Measurements from ENCODE around the gene SAPCD2. TPM values are rescaled to one million over a fixed set of nuclear protein-coding genes. Genes with fewer than 3 reads are reported as not detected.

Gene SAPCD2
- total and polyA plus RNA-seq, 9 donors, result 0.10 to 0.62 (median 0.31) TPM; not detected in 2

GRCh38 chr9:137079401-137079787 is 9.0 kb upstream of the SAPCD2 start:
- H3K36me3 ChIP-seq, result no peaks in the 10 kb centered on the region
- no peak for DNase-seq
- TF ChIP-seq, protein P1, sequence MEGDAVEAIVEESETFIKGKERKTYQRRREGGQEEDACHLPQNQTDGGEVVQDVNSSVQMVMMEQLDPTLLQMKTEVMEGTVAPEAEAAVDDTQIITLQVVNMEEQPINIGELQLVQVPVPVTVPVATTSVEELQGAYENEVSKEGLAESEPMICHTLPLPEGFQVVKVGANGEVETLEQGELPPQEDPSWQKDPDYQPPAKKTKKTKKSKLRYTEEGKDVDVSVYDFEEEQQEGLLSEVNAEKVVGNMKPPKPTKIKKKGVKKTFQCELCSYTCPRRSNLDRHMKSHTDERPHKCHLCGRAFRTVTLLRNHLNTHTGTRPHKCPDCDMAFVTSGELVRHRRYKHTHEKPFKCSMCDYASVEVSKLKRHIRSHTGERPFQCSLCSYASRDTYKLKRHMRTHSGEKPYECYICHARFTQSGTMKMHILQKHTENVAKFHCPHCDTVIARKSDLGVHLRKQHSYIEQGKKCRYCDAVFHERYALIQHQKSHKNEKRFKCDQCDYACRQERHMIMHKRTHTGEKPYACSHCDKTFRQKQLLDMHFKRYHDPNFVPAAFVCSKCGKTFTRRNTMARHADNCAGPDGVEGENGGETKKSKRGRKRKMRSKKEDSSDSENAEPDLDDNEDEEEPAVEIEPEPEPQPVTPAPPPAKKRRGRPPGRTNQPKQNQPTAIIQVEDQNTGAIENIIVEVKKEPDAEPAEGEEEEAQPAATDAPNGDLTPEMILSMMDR (IDR thresholded peaks at IDR 0.05), result no peak
- TF ChIP-seq EP300 (IDR thresholded peaks at IDR 0.05) (no peak), POLR2A (IDR thresholded peaks at IDR 0.05) (no peak)
- H3K4me3 ChIP-seq, result no peak overlapping the region
- WGBS, 3 donors, result 82 to 86% (median 84%) methylated on average over 13 of the region's 13 CpGs
- intact Hi-C loops (cut with DNase I), result no loop called here
- H3K9me3 ChIP-seq, result no peaks in the 10 kb centered on the region
- no peak overlapping the region for H3K27ac ChIP-seq
- H3K27me3 ChIP-seq, result no peaks in the 10 kb centered on the region
- H3K4me1 ChIP-seq (ENCODE audit: insufficient read depth), result peaks cover 5% of the 10 kb centered on the region

DNA sequence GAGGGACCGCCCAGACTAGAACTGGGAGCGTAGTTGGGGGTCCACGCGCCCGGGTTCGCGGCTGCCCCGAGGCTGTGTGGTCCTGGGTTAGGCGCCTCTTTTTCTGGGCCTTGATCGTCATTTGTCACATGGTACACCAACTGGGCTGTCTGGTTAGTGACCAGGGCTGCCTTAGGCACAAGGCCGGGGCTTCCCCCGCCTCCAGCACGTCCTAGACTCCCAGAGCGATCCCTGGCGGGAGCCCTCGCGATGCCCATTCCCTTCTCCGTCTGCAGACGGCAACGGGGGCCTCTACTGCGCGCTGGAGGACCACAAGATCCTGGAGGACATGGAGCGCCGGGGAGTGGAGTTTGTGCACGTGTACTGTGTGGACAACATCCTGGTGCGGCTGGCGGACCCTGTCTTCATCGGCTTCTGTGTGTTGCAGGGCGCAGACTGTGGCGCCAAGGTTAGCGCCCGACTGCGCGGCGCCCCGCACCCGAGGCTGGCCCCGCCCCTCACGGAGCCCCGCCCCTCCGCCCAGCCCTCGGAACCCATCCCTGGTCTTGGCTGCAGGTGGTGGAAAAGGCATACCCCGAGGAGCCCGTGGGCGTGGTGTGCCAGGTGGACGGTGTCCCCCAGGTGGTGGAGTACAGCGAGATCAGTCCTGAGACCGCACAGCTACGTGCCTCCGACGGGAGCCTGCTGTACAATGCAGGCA is 8.5 kb upstream of the SAPCD2 start:
- 62 to 67% (median 63%) methylated on average over 43 to 51 of the region's 51 CpGs for WGBS, 3 donors
- Histone ChIP-seq H3K36me3 (no peaks in the 10 kb centered on the region), H3K9me3 (no peaks in the 10 kb centered on the region), H3K27ac (no peak overlapping the region), H3K27me3 (no peaks in the 10 kb centered on the region), H3K4me3 (no peak overlapping the region), H3K4me1 (ENCODE audit: insufficient read depth) (peaks cover 5% of the 10 kb centered on the region)
- TF ChIP-seq EP300 (IDR thresholded peaks at IDR 0.05) (no peak), POLR2A (IDR thresholded peaks at IDR 0.05) (no peak)
- TF ChIP-seq, protein P1 (IDR thresholded peaks at IDR 0.05), result no peak
- intact Hi-C loops (cut with DNase I), result no loop called here
- DNase-seq, result no peak

DNA sequence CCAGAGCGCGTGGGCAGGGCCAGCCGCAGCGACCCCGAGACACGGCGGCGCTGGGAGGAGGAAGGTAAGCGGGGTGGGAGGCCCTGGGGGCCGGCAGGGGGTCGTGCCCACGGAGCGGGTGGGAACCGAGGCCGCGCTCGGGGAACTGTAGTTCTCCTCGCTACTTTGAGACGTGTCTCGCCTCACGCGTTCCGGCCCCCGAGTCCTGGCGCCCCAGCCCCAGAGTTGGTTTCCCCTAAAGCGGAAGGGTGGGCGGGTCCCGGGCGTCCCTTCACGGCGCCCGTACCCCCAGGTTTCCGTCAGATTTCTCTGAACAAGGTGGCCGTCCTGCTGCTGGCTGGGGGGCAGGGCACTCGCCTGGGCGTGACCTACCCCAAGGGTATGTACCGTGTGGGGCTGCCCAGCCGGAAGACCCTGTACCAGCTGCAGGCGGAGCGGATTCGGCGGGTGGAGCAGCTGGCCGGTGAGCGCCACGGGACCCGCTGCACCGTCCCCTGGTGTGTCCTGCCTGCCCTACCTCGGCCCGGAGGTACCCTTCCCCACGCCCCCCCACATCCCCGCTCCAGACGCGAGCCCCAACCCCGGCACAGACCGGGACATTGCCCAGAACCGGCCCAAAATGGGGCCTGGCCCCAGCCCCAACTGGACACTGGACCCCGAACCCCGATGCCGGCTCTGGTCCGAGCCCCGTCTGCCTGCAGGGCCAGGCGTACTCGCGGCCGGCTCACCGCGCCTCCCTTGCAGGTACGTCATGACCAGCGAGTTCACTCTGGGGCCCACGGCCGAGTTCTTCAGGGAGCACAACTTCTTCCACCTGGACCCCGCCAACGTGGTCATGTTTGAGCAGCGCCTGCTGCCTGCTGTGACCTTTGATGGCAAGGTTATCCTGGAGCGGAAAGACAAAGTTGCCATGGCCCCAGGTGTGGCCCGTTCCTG is 7.7 kb upstream of the SAPCD2 start:
- Histone ChIP-seq H3K9me3 (no peaks in the 10 kb centered on the region), H3K27ac (no peak overlapping the region), H3K4me1 (ENCODE audit: insufficient read depth) (peaks cover 5% of the 10 kb centered on the region), H3K36me3 (no peaks in the 10 kb centered on the region), H3K27me3 (no peaks in the 10 kb centered on the region), H3K4me3 (peak overlapping the region; percentile 43)
- no peak for TF ChIP-seq EP300 (IDR thresholded peaks at IDR 0.05)
- TF ChIP-seq, protein P1 (IDR thresholded peaks at IDR 0.05), result no peak
- no peak for TF ChIP-seq POLR2A (IDR thresholded peaks at IDR 0.05)
- DNase-seq, result no peak
- intact Hi-C loops (cut with DNase I), result no loop called here
- 12 to 22% (median 18%) methylated on average over 47 to 76 of the region's 76 CpGs for WGBS, 3 donors

- 2 to 4% (median 3%) methylated on average over 22 to 87 of the region's 87 CpGs for WGBS, 3 donors
- no peak within 1 kb of the TSS for H3K27ac ChIP-seq
- intact Hi-C loops (cut with DNase I), result no loop called here
Observed at GRCh38 chr9:137077010-137077747, 6.8 kb upstream of the SAPCD2 start, which contains the start of gene UAP1L1. TSS of gene UAP1L1 (plus strand) at chr9:137077517. CDS start at chr9:137077533, 16 bp downstream.

More at GRCh38 chr9:137077010-137077747, 6.8 kb upstream of the SAPCD2 start, which contains the start of gene UAP1L1:
- Histone ChIP-seq H3K27me3 (no peaks in the 10 kb centered on the region), H3K36me3 (no peaks in the 10 kb centered on the region), H3K4me3 (peak within 1 kb of the TSS; percentile 43), H3K4me1 (ENCODE audit: insufficient read depth) (peaks cover 5% of the 10 kb centered on the region), H3K9me3 (no peaks in the 10 kb centered on the region)
- DNase-seq, result peak in 2 of 5 donors; percentile 57 to 61
- TF ChIP-seq POLR2A (IDR thresholded peaks at IDR 0.05), result no peak
- no peak for TF ChIP-seq EP300 (IDR thresholded peaks at IDR 0.05)
- TF ChIP-seq, protein P1 (IDR thresholded peaks at IDR 0.05), result no peak

Data from ovary (tissue), 9 donors.